SK-N-SH (cell line): ENCODE measurements around the gene ASCC1. TPM values are rescaled to one million over a fixed set of nuclear protein-coding genes. Genes with fewer than 3 reads are reported as not detected.

ENCODE experiments used
- CHD2 ChIP-seq: fragments of 150-350 bp; IDR thresholded peaks from 2 replicates; pipeline ENCODE4 v1.6.1; 2018; ENCODE audit warnings: low read length; ENCODE audit not compliant: partially characterized antibody
- EP300 ChIP-seq, 2 experiments: IDR thresholded peaks; 2 replicates each; pipeline versions ENCODE4 v1.4.0 to v1.6.1; 2012; ENCODE audit warnings: borderline replicate concordance in 1 of 2, low read depth in 1 of 2, low read length in 1 of 2
- EZH2phosphoT487 ChIP-seq: fragments of 200-600 bp; sonication (generic); IDR thresholded peaks from 2 replicates; pipeline ENCODE4 v1.6.1; 2017; ENCODE audit warnings: low read depth, mixed run types, mild to moderate bottlenecking, antibody characterized with exemption, moderate library complexity, borderline replicate concordance
- FOSL2 ChIP-seq: IDR thresholded peaks from 2 replicates; pipeline ENCODE4 v1.4.0; 2012; ENCODE audit warnings: low read depth, mild to moderate bottlenecking, moderate library complexity, borderline replicate concordance
- FOXM1 ChIP-seq: IDR thresholded peaks from 2 replicates; pipeline ENCODE4 v1.4.0; 2012; ENCODE audit warnings: low read depth, mild to moderate bottlenecking
- GATA2 ChIP-seq: sonication (generic); formaldehyde crosslinking; IDR thresholded peaks from 2 replicates; pipeline ENCODE4 v1.5.0; 2020; ENCODE audit warnings: mild to moderate bottlenecking, missing genetic modification reagents
- IRF3 ChIP-seq: fragments of 150-350 bp; IDR thresholded peaks from 2 replicates; pipeline ENCODE4 v1.6.1; 2016; ENCODE audit warnings: mild to moderate bottlenecking, low read depth, low read length
- MAX ChIP-seq: IDR thresholded peaks from 2 replicates; pipeline ENCODE4 v1.4.0; 2012; ENCODE audit warnings: low read depth
- MEF2A ChIP-seq: IDR thresholded peaks from 2 replicates; pipeline ENCODE4 v1.4.0; 2012; ENCODE audit warnings: low read depth, borderline replicate concordance
- RFX5 ChIP-seq: IDR thresholded peaks from 2 replicates; pipeline ENCODE4 v1.6.1; 2012; ENCODE audit warnings: mild to moderate bottlenecking, improper control_type of control experiment, low read length
- SIN3A ChIP-seq: IDR thresholded peaks from 2 replicates; pipeline ENCODE4 v1.6.1; 2012; ENCODE audit warnings: low read depth, mild to moderate bottlenecking, low read length, moderate library complexity, borderline replicate concordance
- SMC3 ChIP-seq: IDR thresholded peaks from 2 replicates; pipeline ENCODE4 v1.6.1; 2012; ENCODE audit warnings: low read depth, low read length, improper control_type of control experiment
- TEAD4 ChIP-seq: IDR thresholded peaks from 2 replicates; pipeline ENCODE4 v1.4.0; 2012; ENCODE audit warnings: mild to moderate bottlenecking, borderline replicate concordance; ENCODE audit not compliant: insufficient read depth
- USF1 ChIP-seq: IDR thresholded peaks from 2 replicates; pipeline ENCODE4 v1.4.0; 2012; ENCODE audit warnings: low read depth, borderline replicate concordance
- polyA plus RNA-seq, 3 experiments: library from polyadenylated mRNA; depleted of rRNA; stranded (reverse); fragments of >200 nt; gene quantifications; 2 replicates each; pipeline ENCODE4 v1.2.3, GENCODE V29; 2012
- TF ChIP-seq, protein P1 (sequence below): IDR thresholded peaks from 2 replicates; pipeline ENCODE4 v1.6.1; 2012; ENCODE audit warnings: mild to moderate bottlenecking, low read depth, low read length, moderate library complexity
- TF ChIP-seq, protein P2 (sequence below): IDR thresholded peaks from 2 replicates; pipeline ENCODE4; 2012

ASCC1 gene
- polyA plus RNA-seq, 1 of the 3 experiments (the other 2 are of a cell fraction) = 15.0 TPM

GRCh38 chr10:72171175-72171630 lies 44.9 kb downstream of the ASCC1 start (continued):
- TF ChIP-seq SMC3 (no peak), FOSL2 (peak; percentile 91; the same call in 1 of the 2 replicates), MAX (peak; percentile 41; the same call in 1 of the 2 replicates), RFX5 (no peak), FOXM1 (peak; percentile 37; the same call in 1 of the 2 replicates), GATA2 (CRISPR knock-in tag) (no peak), TEAD4 (peak; percentile 96), EP300 (IDR thresholded peaks at IDR 0.05; ENCODE audit: borderline replicate concordance in 1 of 2, low read depth in 1 of 2, low read length in 1 of 2) (peak in 1 of 2 experiments; percentile 91; a peak in 2 of 4 replicates), MEF2A (peak; percentile 56; the same call in 1 of the 2 replicates), CHD2 (no peak), SIN3A (peak; percentile 33; the same call in 1 of the 2 replicates), USF1 (no peak), IRF3 (no peak), EZH2phosphoT487 (no peak)
- TF ChIP-seq, protein P1, sequence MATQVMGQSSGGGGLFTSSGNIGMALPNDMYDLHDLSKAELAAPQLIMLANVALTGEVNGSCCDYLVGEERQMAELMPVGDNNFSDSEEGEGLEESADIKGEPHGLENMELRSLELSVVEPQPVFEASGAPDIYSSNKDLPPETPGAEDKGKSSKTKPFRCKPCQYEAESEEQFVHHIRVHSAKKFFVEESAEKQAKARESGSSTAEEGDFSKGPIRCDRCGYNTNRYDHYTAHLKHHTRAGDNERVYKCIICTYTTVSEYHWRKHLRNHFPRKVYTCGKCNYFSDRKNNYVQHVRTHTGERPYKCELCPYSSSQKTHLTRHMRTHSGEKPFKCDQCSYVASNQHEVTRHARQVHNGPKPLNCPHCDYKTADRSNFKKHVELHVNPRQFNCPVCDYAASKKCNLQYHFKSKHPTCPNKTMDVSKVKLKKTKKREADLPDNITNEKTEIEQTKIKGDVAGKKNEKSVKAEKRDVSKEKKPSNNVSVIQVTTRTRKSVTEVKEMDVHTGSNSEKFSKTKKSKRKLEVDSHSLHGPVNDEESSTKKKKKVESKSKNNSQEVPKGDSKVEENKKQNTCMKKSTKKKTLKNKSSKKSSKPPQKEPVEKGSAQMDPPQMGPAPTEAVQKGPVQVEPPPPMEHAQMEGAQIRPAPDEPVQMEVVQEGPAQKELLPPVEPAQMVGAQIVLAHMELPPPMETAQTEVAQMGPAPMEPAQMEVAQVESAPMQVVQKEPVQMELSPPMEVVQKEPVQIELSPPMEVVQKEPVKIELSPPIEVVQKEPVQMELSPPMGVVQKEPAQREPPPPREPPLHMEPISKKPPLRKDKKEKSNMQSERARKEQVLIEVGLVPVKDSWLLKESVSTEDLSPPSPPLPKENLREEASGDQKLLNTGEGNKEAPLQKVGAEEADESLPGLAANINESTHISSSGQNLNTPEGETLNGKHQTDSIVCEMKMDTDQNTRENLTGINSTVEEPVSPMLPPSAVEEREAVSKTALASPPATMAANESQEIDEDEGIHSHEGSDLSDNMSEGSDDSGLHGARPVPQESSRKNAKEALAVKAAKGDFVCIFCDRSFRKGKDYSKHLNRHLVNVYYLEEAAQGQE = 0 out of 2 replicates have a peak, but pooled peaks have one; percentile 22
- TF ChIP-seq, protein P2, sequence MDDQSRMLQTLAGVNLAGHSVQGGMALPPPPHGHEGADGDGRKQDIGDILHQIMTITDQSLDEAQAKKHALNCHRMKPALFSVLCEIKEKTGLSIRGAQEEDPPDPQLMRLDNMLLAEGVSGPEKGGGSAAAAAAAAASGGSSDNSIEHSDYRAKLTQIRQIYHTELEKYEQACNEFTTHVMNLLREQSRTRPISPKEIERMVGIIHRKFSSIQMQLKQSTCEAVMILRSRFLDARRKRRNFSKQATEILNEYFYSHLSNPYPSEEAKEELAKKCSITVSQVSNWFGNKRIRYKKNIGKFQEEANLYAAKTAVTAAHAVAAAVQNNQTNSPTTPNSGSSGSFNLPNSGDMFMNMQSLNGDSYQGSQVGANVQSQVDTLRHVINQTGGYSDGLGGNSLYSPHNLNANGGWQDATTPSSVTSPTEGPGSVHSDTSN = peak; percentile 85
